ENCODE results near the gene CXCL9.
"Not testable (repeated sequence)": the region's sequence is repeated elsewhere in the genome, so short reads cannot be mapped to it uniquely, and the experiment has no call there.

The CXCL9 gene

DNA sequence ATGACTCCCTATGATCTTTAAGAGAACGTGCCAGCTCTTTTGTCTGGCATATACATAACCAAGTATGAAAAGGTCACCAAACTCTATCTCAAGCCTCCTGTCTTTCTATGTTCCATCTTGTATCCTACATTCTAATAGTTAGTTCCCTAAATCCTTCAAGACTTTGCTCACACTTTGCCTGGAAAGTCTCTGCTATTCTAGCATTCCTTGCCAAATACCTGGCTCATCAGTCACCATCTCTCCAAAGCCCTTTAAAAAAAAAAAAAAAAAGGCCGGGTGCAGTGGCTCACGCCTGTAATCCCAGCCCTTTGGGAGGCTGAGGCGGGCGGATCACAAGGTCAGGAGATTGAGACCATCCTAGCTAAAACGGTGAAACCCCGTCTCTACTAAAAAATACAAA, 48.8 kb downstream of the CXCL9 start:
- peaks cover 51% of the 10 kb centered on the region for H3K36me3 ChIP-seq (ENCODE audit: insufficient read depth, low read length)
- H3K4me1 ChIP-seq (ENCODE audit: insufficient read depth, low read length); H3K9me3 ChIP-seq (ENCODE audit: control insufficient read depth, insufficient read depth, low read length); H3K9ac ChIP-seq (ENCODE audit: low read depth, low read length): not testable (repeated sequence)

DNA sequence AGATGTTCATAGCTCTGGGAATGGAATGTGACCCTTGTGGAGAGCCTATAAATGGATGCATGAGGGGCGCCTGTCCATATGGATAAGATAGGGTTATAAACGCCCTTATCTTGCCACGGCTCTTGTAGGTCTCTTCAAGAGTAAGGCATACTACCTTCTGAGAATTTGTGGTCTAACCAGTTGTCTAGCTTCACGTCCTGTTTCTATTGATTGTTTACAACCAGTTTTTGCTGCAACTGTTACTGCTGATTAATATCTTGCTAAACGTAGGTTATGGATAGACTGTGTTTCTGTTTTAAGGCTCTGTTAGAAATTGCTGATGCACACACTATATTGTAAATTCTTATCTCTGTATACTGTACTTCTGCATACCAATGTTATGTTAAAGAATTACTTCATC, 52.5 kb downstream of the CXCL9 start:
- H3K9ac ChIP-seq (ENCODE audit: low read depth, low read length); H3K4me1 ChIP-seq (ENCODE audit: insufficient read depth, low read length); H3K9me3 ChIP-seq (ENCODE audit: control insufficient read depth, insufficient read depth, low read length): not testable (repeated sequence)
- H3K36me3 ChIP-seq (ENCODE audit: insufficient read depth, low read length): peaks cover 46% of the 10 kb centered on the region

DNA sequence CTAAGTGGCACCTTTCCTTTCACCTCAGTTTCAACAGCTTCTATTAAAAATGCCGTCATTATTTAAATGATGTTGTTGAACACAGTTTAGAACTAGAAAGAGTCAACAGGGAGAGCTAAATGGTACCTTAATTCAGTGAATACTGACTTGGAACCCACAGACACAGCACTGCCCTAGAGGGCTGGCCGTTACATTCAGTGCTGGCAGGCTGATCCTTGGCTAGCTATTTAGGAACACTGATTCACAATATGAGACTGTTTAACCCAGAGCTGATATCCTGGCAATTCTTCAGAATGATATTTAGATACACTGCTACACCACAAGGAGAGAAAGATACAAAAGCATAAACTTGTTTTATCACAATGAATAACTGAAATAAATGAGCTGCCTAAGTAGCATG, 53.8 kb downstream of the CXCL9 start:
- Histone ChIP-seq H3K36me3 (ENCODE audit: insufficient read depth, low read length) (peaks cover 48% of the 10 kb centered on the region), H3K9ac (ENCODE audit: low read depth, low read length) (no peak overlapping the region), H3K4me1 (ENCODE audit: insufficient read depth, low read length) (no peaks in the 10 kb centered on the region), H3K9me3 (ENCODE audit: control insufficient read depth, insufficient read depth, low read length) (no peaks in the 10 kb centered on the region)

Data from ES-I3 (cell line).